Neutrophil (primary cell): ENCODE measurements around the gene ZNF862.

Experiments used
- H3K27ac ChIP-seq: fragments of 200-600 bp; sonication (generic); 2 replicates; pipeline ENCODE4 v1.5.1; 2016; ENCODE audit warnings: mild to moderate bottlenecking, moderate library complexity
- H3K27me3 ChIP-seq: fragments of 200-600 bp; sonication (generic); 2 replicates; pipeline ENCODE4 v1.6.0; 2016; ENCODE audit warnings: mild to moderate bottlenecking
- H3K36me3 ChIP-seq: fragments of 200-600 bp; sonication (generic); 2 replicates; pipeline ENCODE4 v1.5.1; 2017
- H3K4me1 ChIP-seq, 2 experiments: fragments of 200-600 bp in 1 of 2; sonication (generic) in 1 of 2; 1 replicate in 1 of 2; 2 replicates in 1 of 2; pipeline versions ENCODE4 v1.5.1 to v1.6.1; 2013 to 2016; ENCODE audit warnings: low read depth in 1 of 2, low read length in 1 of 2, mild to moderate bottlenecking in 1 of 2, moderate library complexity in 1 of 2; ENCODE audit not compliant: control insufficient read depth in 1 of 2, insufficient read depth in 1 of 2
- H3K4me3 ChIP-seq, 2 experiments: fragments of 200-600 bp in 1 of 2; sonication (generic) in 1 of 2; 1 replicate in 1 of 2; 2 replicates in 1 of 2; pipeline ENCODE4 v1.5.1; 2013 to 2016; ENCODE audit warnings: low read depth in 1 of 2, low read length in 1 of 2, mild to moderate bottlenecking in 1 of 2, moderate library complexity in 1 of 2
- H3K9me3 ChIP-seq: fragments of 200-600 bp; sonication (generic); 2 replicates; pipeline ENCODE4 v1.5.1; 2016
- CTCF ChIP-seq: fragments of 200-600 bp; sonication (generic); IDR thresholded peaks from 2 replicates; pipeline ENCODE4 v1.5.1; 2016; ENCODE audit warnings: antibody characterized with exemption

The ZNF862 gene

GRCh38 chr7:149802966-149803365, 35.2 kb upstream of the ZNF862 start:
- no peak for TF ChIP-seq CTCF
- Histone ChIP-seq H3K4me3 (no peak overlapping the region), H3K4me1 (no peaks in the 10 kb centered on the region), H3K36me3 (no peaks in the 10 kb centered on the region), H3K27ac (no peak overlapping the region), H3K27me3 (no peaks in the 10 kb centered on the region), H3K9me3 (no peaks in the 10 kb centered on the region)

- H3K4me1 ChIP-seq: no peaks in the 10 kb centered on the region
- H3K27ac ChIP-seq: no peak overlapping the region
- H3K36me3 ChIP-seq: no peaks in the 10 kb centered on the region
- no peaks in the 10 kb centered on the region for H3K27me3 ChIP-seq
- no peaks in the 10 kb centered on the region for H3K9me3 ChIP-seq
- no peak for TF ChIP-seq CTCF
- H3K4me3 ChIP-seq: no peak overlapping the region
Observed at GRCh38 chr7:149803551-149804074, 34.6 kb upstream of the ZNF862 start.

GRCh38 chr7:149804106-149804505, 34.1 kb upstream of the ZNF862 start:
- Histone ChIP-seq H3K36me3 (no peaks in the 10 kb centered on the region), H3K27ac (no peak overlapping the region), H3K4me3 (no peak overlapping the region), H3K27me3 (no peaks in the 10 kb centered on the region), H3K4me1 (no peaks in the 10 kb centered on the region), H3K9me3 (no peaks in the 10 kb centered on the region)
- TF ChIP-seq CTCF: no peak

GRCh38 chr7:149806726-149807125, 31.4 kb upstream of the ZNF862 start:
- Histone ChIP-seq H3K27me3 (no peaks in the 10 kb centered on the region), H3K9me3 (no peaks in the 10 kb centered on the region), H3K36me3 (no peaks in the 10 kb centered on the region), H3K27ac (no peak overlapping the region), H3K4me1 (no peaks in the 10 kb centered on the region), H3K4me3 (no peak overlapping the region)
- TF ChIP-seq CTCF: no peak

- Histone ChIP-seq H3K27me3 (no peaks in the 10 kb centered on the region), H3K9me3 (no peaks in the 10 kb centered on the region), H3K27ac (no peak overlapping the region), H3K36me3 (no peaks in the 10 kb centered on the region), H3K4me1 (no peaks in the 10 kb centered on the region), H3K4me3 (no peak overlapping the region)
- no peak for TF ChIP-seq CTCF
Observed at GRCh38 chr7:149808311-149808710, 29.9 kb upstream of the ZNF862 start.

GRCh38 chr7:149809215-149809614, 29.0 kb upstream of the ZNF862 start:
- no peak overlapping the region for H3K4me3 ChIP-seq
- H3K27me3 ChIP-seq: no peaks in the 10 kb centered on the region
- H3K4me1 ChIP-seq: no peaks in the 10 kb centered on the region
- no peak for TF ChIP-seq CTCF
- no peaks in the 10 kb centered on the region for H3K36me3 ChIP-seq
- H3K27ac ChIP-seq: no peak overlapping the region
- H3K9me3 ChIP-seq: no peaks in the 10 kb centered on the region
